GM03348 (cell line): ENCODE data around the gene FBXO8.
"Not testable (repeated sequence)": the region's sequence is repeated elsewhere in the genome, so short reads cannot be mapped to it uniquely, and the experiment has no call there.

Experiments
- DNase-seq: peaks from one replicate; pipeline ENCODE4 v3.0.0; 2012; ENCODE audit warnings: low spot score

The FBXO8 gene, protein sequence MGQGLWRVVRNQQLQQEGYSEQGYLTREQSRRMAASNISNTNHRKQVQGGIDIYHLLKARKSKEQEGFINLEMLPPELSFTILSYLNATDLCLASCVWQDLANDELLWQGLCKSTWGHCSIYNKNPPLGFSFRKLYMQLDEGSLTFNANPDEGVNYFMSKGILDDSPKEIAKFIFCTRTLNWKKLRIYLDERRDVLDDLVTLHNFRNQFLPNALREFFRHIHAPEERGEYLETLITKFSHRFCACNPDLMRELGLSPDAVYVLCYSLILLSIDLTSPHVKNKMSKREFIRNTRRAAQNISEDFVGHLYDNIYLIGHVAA

DNA sequence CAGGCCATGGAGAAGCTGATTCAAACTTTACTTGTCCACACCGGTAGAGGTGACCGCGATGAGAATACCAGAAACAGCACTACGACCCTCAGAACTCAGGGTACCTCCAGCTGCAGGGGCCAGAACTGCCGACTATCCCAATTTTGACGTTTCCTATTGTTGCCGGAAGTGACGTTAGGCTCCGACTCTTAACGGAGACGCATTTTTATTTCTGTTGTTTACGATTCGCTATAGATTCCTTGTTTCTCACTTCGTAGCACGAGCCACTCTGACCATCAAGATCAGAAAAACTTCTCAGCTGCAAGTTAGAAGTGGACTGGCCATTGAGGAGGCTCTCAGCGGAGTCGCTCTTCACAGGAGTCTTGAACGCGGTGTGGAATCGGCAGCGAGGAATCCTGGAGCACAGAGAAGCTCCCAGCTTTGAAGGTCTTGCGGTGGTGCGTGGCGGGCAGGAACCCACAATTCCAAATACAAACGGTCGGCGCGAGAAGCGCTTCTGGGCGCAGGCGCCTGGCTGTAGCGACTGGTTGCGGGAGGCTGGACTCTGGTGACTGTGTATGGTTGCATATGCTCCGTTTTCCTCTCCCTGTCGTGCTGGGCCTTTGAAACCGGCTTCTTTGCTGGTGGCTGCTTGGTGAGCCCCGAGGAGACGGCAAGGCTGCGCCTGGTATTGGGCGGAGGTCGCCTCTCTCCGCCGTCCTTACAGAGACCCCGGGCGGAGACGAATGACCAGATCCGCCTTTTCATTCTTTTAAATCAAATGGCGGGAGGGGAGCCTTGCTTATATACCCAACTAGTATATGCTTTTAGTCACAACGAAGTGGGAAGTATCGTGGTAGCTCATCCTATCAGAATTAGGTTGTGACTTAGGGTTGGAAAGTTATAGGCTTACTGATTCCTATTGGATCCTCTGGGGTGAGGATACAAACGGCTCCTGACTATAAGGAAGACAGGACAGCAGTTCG, at the start of gene FBXO8, which contains the start of gene CEP44:
FBXO8 (minus strand) TSS at position 161 of the 965 bp plus-strand sequence. CDS start 20,575 bp downstream, outside the sequence.
CEP44 (plus strand) TSS at position 405 of the 965 bp plus-strand sequence. CDS start 15,211 bp downstream, outside the sequence.
- peak; percentile 81 for DNase-seq

DNA sequence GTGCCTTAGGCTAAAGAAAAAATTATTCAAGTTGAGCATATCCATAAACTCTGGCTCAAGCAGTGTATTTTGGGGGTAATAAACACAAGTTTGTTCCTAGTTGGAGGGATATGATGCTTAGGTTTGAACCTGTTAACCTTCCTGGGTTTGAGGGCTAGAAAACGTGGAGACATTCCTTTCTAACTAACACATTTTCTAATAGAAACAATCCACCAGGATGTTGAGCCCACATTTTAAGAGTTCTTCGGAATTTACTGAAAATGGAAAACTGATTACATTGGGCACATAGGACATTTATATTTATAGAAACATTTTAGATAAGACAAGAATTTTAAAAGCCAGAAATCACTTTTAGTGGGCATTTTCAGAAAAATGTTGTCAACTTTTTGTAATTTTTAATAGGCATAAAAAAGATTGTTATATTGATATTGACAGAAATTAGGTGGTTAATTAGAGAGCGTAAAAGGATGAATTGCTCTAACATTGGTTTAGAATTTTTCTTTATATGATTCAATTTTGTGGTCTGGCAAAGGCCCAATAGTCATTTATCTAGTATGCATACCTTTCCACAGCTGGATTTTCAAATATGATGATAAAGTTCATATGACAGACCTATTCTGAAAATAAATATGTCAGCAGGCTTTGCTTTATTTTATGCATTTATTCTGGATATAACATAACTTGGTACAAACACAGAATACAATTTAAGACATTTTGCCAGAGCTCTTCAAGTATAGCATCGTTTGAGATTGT, 49.5 kb upstream of the FBXO8 start:
- DNase-seq = no peak

- DNase-seq = no peak
Observed at GRCh38 chr4:174324725-174325124, 41.3 kb upstream of the FBXO8 start.

- DNase-seq = no peak
Observed at GRCh38 chr4:174324236-174324635, 40.8 kb upstream of the FBXO8 start.

GRCh38 chr4:174320494-174321199, 37.2 kb upstream of the FBXO8 start:
- DNase-seq = no peak

DNA sequence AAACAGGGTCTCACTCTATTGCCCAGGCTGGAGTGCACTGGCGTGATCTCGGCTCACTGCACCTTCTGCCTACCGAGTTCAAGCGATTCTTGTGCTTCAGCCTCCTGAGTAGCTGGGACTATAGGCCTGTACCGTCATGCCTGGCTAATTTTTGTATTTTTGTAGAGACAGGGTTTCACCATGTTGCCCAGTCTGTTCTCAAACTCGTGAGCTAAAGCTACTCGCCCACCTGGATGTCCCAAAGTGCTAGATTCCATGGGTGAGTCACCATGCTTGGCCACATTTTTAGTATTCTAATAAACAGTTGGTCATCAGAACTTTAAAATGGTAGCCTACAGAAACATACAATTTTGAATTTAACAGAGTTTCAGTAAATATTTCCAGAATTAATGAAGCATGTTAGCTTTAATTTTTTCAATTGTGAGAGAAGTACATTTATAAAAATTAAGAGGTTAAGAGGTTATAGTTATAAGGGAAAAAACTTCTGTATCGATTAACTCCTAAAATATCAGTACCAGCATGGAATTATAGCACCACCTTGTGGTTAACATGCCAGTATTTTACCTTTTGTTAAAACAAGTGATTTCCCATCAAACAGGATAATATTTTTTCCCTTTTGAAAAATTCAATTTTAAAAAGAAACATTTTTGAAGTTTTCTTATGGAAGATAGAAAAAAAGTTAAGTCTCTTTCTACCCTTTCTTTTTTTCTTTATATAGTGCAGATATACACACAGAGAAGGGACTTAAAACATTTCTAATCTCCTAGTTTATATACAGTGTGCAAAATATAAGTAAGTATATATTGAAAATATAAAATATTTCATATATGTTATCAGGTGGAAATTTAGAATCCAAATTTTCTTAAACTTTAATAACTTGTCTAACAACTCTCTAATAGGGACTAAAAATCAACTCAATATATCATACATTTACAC, 35.6 kb upstream of the FBXO8 start:
- peak; percentile 38 for DNase-seq

GRCh38 chr4:174317531-174317930, 34.1 kb upstream of the FBXO8 start:
- no peak for DNase-seq

- no peak for DNase-seq
Observed at GRCh38 chr4:174316954-174317353, 33.5 kb upstream of the FBXO8 start.

- DNase-seq = no peak
Observed at GRCh38 chr4:174316546-174316945, 33.1 kb upstream of the FBXO8 start.

DNA sequence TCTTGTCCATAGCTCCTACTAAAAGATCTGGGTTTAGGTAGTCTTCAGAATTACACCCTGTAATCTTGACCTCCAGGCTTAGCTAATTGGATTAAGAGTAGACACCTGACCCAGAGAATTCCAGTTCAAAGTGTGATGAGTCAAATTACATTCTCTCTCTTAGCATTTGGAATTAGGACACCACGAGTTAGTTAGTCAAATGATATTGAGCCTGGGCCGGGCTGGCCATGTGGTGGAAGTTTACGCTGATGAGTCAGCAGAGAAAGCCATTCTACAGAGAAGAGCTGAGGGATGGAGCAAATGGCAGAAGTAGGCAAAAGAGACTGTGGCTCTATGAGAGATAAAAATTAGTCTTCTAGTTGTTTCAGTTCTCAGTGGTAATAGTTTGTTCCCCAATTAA, 31.3 kb upstream of the FBXO8 start:
- no peak for DNase-seq

- DNase-seq = no peak
Observed at GRCh38 chr4:174314274-174314673, 30.8 kb upstream of the FBXO8 start.

DNA sequence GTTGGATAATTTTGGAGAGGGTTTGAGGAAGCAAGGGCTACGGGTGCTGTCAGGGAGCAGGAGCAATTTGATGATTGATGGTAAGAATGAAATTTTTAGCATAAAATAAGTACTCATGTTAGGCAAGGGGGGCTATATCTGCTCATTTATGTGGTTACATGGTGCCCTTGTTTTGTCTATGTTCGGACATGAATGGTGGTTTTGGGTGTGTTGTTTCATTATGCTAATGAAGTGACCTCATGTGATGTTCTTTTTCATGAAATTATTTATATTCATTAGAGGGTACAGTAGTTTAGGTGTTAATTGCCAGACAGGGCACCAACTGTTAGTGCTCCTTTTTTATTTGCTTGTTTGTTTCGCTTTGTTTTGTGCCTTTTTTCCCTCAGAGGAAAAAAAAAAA, 29.5 kb upstream of the FBXO8 start:
- no peak for DNase-seq

GRCh38 chr4:174307694-174308093, 24.2 kb upstream of the FBXO8 start:
- DNase-seq = no peak

GRCh38 chr4:174305961-174306360, 22.5 kb upstream of the FBXO8 start:
- DNase-seq = no peak

DNA sequence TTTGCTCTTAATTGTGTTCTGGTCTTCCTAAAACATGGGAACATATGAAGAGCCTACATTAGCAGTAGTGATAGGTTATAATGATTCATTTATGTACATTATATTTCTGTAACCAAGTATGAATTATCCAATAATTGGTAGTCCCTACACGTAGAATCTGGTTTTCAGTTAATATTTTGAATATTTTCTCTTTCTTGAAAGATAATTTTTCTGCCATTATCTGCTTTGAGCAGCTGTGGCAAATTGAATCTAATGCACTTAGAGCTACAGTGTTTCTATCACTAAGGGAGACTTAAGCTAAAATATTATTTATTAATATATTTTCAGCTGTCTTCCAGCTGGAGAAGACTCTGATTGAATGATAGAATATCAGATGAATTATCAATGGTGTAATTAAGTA, 21.2 kb upstream of the FBXO8 start:
- no peak for DNase-seq

DNA sequence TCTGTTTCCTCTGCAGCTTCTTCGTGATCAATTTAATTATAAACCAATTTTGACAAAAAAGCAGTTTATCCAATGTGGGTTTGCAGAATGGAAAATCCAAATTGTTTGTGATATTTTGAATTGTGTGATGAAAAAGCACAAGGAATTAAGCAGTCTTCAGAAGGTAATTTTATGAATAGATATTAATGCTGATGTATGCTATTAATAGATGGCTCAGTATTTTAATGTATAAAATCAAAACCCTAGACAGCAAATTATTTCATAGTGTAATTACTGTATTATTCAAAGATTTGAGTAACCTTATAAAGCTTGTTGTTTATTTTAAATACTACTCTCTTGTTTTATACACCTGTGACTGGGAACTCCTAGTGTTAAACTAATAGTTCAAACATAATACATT, 20.2 kb upstream of the FBXO8 start:
- no peak for DNase-seq

- DNase-seq = not testable (repeated sequence)
Observed at GRCh38 chr4:174295142-174295541, 11.7 kb upstream of the FBXO8 start.

DNA sequence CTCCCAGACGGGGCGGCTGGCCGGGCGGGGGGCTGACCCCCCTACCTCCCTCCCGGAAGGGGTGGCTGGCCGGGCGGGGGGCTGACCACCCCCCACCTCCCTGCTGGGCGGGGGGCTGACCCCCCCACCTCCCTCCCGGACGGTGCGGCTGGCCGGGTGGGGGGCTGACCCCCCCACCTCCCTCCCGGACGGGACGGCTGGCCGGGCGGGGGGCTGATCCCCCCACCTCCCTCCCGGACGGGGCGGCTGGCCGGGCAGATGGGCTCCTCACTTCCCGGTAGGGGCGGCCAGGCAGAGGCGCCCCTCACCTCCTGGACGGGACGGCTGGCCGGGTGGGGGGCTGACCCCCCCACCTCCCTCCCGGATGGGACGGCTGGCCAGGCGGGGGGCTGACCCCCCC, 11.2 kb upstream of the FBXO8 start:
- not testable (repeated sequence) for DNase-seq

DNA sequence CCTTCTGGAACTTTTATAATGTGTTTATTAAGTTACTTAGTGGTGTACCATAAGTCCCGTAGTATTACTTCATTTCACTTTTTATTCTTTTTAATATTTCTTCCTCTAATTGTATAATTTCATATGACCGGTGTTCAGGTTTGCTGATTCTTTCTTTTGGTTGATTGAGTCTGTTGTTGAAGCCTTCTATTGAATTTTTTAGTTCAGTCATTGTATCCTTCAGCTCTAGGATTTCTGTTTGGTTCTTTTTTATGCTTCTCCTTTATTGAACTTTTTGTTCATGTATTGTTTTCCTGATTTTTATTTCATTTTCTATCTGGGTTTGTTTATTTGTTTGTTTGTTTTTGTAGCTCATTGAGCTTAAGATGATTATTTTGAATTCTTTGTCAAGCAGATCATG, 9.0 kb upstream of the FBXO8 start:
- DNase-seq = no peak

GRCh38 chr4:174286870-174287269, 3.4 kb upstream of the FBXO8 start:
- DNase-seq = no peak
